SW480 (cell line): Measurements from ENCODE around the gene NUDT3.
"Not testable (repeated sequence)": the region's sequence is repeated elsewhere in the genome, so short reads cannot be mapped to it uniquely, and the experiment has no call there.

Source experiments
- DNase-seq: peaks from one replicate; pipeline ENCODE4 v3.0.0-alpha.2; 2016; ENCODE audit warnings: low spot score

Gene NUDT3

GRCh38 chr6:34249469-34250261, 142.8 kb downstream of the NUDT3 start:
- no peak for DNase-seq

GRCh38 chr6:34248727-34249468, 143.6 kb downstream of the NUDT3 start, which contains the start of gene SMIM29:
Gene SMIM29 (minus strand): TSS chr6:34249006. CDS start chr6:34247791, 1,215 bp downstream.
- peak; percentile 90 for DNase-seq

DNA sequence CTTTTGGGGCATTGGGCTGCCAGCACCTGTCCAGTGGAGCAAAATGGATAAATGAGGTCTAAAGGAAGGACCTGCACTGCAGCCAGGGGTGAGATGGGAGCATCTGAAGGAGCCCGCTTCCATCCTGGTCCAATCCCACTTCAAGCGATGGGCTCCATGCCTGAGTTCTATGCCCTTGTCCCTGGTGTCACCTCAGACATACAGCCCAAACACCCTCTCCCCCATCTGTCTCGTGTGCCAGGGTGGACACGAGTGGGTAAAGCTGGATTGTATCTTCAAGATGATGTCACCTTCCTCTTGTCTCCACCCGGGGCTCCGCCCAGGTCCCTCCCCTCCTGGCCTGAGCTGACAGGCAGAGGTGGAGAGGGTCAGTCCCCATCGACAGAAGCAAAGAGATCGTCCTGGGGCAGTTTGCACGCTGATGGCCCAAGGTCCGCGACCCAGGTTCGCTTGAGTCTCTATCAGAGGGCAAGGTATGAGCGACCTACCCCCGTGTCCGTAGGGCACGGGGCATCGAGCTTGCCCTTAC, 144.2 kb downstream of the NUDT3 start:
- DNase-seq, result peak; percentile 61

DNA sequence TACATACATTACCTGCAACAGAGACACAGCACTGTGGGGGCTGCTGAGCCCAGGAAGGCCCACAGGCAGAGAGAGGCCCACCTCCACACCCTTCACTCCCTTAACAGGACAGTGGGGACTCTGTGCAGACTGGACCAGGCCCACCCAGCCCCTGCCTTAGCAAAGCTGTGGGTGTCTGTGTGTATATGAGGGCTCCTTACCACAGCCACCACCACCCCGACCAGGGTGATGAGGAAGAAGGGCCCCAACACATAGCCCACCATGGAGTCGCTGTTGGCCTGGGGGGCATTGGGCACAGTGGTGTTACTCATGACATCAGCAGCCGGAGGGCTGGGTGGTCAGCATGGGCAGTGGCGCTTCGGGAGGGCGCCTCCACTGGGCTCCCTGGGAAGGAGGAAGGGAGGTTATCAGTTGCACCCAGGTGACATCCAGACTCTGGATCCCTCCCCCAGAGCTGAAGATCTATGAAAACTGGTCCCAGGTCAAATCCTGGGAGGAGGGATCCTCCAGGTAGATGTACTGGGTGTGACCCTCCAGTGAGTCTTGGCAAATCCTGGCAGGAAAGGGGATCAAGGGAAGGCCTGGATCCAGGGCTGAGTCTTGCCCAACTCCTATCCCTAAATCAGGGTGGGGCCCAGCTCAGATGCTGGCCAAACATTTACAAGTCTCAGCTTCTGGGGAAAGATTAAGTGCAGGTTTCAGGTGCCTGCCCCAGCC, 144.8 kb downstream of the NUDT3 start:
- no peak for DNase-seq

GRCh38 chr6:34246563-34247391, 145.7 kb downstream of the NUDT3 start:
- DNase-seq, result peak; percentile 54

DNA sequence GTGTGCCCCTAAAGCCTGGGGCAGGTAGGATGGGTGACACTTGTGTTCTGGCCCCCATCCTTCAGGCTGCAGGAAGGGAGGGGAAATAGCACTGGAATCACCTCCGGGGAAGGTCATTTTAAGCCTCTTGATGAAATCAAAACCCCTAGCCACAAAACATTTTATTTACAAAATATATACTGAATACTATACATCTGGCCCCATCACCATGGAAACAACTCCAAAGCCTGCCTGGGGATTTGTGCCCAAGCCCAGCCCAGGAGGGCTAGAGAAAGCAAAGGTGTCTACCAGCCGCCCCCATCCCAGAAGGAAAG, 146.3 kb downstream of the NUDT3 start:
- DNase-seq, result no peak

DNA sequence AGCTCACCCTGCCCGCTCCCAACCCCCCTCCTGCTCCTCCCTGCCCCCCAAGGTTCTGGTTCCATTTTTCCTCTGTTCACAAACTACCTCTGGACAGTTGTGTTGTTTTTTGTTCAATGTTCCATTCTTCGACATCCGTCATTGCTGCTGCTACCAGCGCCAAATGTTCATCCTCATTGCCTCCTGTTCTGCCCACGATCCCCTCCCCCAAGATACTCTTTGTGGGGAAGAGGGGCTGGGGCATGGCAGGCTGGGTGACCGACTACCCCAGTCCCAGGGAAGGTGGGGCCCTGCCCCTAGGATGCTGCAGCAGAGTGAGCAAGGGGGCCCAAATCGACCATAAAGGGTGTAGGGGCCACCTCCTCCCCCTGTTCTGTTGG, 146.7 kb downstream of the NUDT3 start:
- DNase-seq, result not testable (repeated sequence)

GRCh38 chr6:34245032-34245760, 147.3 kb downstream of the NUDT3 start:
- not testable (repeated sequence) for DNase-seq

- DNase-seq, result peak; percentile 90
Measured at GRCh38 chr6:34243901-34244884, 148.3 kb downstream of the NUDT3 start.

- peak; percentile 57 for DNase-seq
Measured at GRCh38 chr6:34243131-34243771, 149.2 kb downstream of the NUDT3 start.

DNA sequence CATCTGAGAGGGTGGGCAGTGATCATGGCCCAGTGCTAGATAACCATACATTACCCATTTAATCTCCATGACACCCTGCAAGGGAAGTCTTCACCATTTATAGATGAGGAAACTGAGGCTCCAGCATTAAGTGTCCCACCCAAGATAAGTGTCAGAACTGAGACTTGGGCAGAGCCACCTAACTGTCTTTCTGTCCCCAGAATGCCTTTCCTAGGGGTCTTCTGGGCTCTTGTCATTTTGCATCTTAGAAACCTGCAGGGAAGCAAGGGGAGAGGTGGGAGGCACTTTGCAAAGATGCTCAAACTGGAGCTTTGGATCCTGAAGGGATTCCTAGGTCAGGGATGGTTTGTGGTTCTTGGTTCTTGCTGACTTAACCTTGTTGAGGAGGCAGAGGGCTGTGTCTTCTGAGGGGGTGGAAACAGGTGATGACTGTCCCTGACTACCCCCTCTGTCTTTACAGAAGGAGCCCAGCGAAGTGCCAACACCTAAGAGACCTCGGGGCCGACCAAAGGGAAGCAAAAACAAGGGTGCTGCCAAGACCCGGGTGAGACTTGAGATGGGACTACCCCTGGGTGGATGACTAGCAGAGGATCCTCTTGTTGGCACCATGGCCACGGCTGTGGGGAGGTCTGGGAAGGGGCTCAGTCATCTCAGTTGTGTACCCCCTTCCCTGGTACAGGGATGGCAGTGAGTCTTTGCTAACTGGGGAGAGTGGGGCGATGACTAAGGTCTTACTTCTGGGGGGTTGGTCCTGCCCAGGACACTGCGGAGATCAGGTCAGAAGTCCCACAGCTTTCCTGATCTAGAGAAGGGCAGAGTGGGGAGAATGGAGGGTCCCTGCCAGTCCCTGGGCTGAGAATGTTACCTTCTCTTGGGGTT, 150.0 kb downstream of the NUDT3 start:
- DNase-seq, result peak; percentile 26

GRCh38 chr6:34241351-34242215, 150.9 kb downstream of the NUDT3 start:
- no peak for DNase-seq

- DNase-seq, result no peak
Measured at GRCh38 chr6:34240329-34241248, 151.9 kb downstream of the NUDT3 start.

- DNase-seq, result no peak
Measured at GRCh38 chr6:34239893-34240292, 152.6 kb downstream of the NUDT3 start.

GRCh38 chr6:34239500-34239825, 153.0 kb downstream of the NUDT3 start:
- no peak for DNase-seq
